ENCODE measurements around the gene EHMT2.

EHMT2 gene

GRCh38 chr6:31906122-31906521 lies 8.6 kb upstream of the EHMT2 start:
- no peak for DNase-seq
- TF ChIP-seq GATA1 (IDR thresholded peaks at IDR 0.05; ENCODE audit: low read depth, low read length) (no peak), POLR2A (IDR thresholded peaks at IDR 0.05; ENCODE audit: low read length) (no peak)

- DNase-seq, result no peak
- TF ChIP-seq POLR2A (IDR thresholded peaks at IDR 0.05; ENCODE audit: low read length) (no peak), GATA1 (IDR thresholded peaks at IDR 0.05; ENCODE audit: low read depth, low read length) (no peak)
Observed at GRCh38 chr6:31905041-31905440, 7.5 kb upstream of the EHMT2 start.

GRCh38 chr6:31903957-31904356 lies 6.5 kb upstream of the EHMT2 start:
- DNase-seq, result peak; percentile 44 to 57
- TF ChIP-seq GATA1 (IDR thresholded peaks at IDR 0.05; ENCODE audit: low read depth, low read length) (no peak), POLR2A (IDR thresholded peaks at IDR 0.05; ENCODE audit: low read length) (no peak)

GRCh38 chr6:31901953-31902643 lies 4.6 kb upstream of the EHMT2 start, which contains the start of gene ZBTB12:
ZBTB12 (minus strand) TSS chr6:31902086; CDS start chr6:31901305, 781 bp downstream.
- peak; percentile 79 to 81 for DNase-seq
- TF ChIP-seq GATA1 (IDR thresholded peaks at IDR 0.05; ENCODE audit: low read depth, low read length) (no peak), POLR2A (IDR thresholded peaks at IDR 0.05; ENCODE audit: low read length) (peak; percentile 64)

GRCh38 chr6:31901415-31901952 lies 4.0 kb upstream of the EHMT2 start:
- no peak for TF ChIP-seq GATA1 (IDR thresholded peaks at IDR 0.05; ENCODE audit: low read depth, low read length)
- TF ChIP-seq POLR2A (IDR thresholded peaks at IDR 0.05; ENCODE audit: low read length), result no peak
- DNase-seq, result peak; percentile 52 to 55

GRCh38 chr6:31900917-31901414 lies 3.5 kb upstream of the EHMT2 start:
- DNase-seq, result no peak
- TF ChIP-seq POLR2A (IDR thresholded peaks at IDR 0.05; ENCODE audit: low read length), result no peak
- TF ChIP-seq GATA1 (IDR thresholded peaks at IDR 0.05; ENCODE audit: low read depth, low read length), result no peak

GRCh38 chr6:31899882-31900722 lies 2.6 kb upstream of the EHMT2 start:
- DNase-seq, result peak in 1 of 2 experiments; percentile 23
- no peak for TF ChIP-seq GATA1 (IDR thresholded peaks at IDR 0.05; ENCODE audit: low read depth, low read length)
- no peak for TF ChIP-seq POLR2A (IDR thresholded peaks at IDR 0.05; ENCODE audit: low read length)

- DNase-seq, result no peak
- no peak for TF ChIP-seq POLR2A (IDR thresholded peaks at IDR 0.05; ENCODE audit: low read length)
- no peak for TF ChIP-seq GATA1 (IDR thresholded peaks at IDR 0.05; ENCODE audit: low read depth, low read length)
Observed at GRCh38 chr6:31899215-31899614, 1.7 kb upstream of the EHMT2 start.

GRCh38 chr6:31898383-31899011 lies 999 bp upstream of the EHMT2 start:
- peak; percentile 69 to 79 for DNase-seq

GRCh38 chr6:31896856-31897611 lies 464 bp downstream of the EHMT2 start:
- TF ChIP-seq POLR2A (IDR thresholded peaks at IDR 0.05; ENCODE audit: low read length) (no peak), GATA1 (IDR thresholded peaks at IDR 0.05; ENCODE audit: low read depth, low read length) (no peak)
- DNase-seq, result peak; percentile 41 to 50

More at GRCh38 chr6:31898383-31899011, 999 bp upstream of the EHMT2 start:
- TF ChIP-seq POLR2A (IDR thresholded peaks at IDR 0.05; ENCODE audit: low read length) (no peak), GATA1 (IDR thresholded peaks at IDR 0.05; ENCODE audit: low read depth, low read length) (no peak)

GRCh38 chr6:31896493-31896855 lies 1.0 kb downstream of the EHMT2 start:
- TF ChIP-seq POLR2A (IDR thresholded peaks at IDR 0.05; ENCODE audit: low read length) (no peak), GATA1 (IDR thresholded peaks at IDR 0.05; ENCODE audit: low read depth, low read length) (no peak)
- DNase-seq, result no peak

GRCh38 chr6:31892821-31893220 lies 4.7 kb downstream of the EHMT2 start:
- no peak for DNase-seq
- TF ChIP-seq POLR2A (IDR thresholded peaks at IDR 0.05; ENCODE audit: low read length) (no peak), GATA1 (IDR thresholded peaks at IDR 0.05; ENCODE audit: low read depth, low read length) (no peak)
